PC-3 (cell line): ENCODE results near the gene PRR20G. TPM values are rescaled to one million over a fixed set of nuclear protein-coding genes. Genes with fewer than 3 reads are reported as not detected.

Source experiments
- ATAC-seq: fragments of 200-7000 bp; cut with Tn5 transposase; 2 replicates; pipeline ENCODE4 v1.9.1; 2020; ENCODE audit warnings: mild to moderate bottlenecking, moderate library complexity
- BruUV-seq: library from RNA; stranded (reverse); fragments of 400-500 nt; replicated peaks from 2 replicates; lab custom pipeline; 2021; lab: Mats Ljungman, UMichigan
- CTCF ChIA-PET: fragments of 300-600 bp; sonication (Branson Sonifier 250); formaldehyde crosslinking; loops from one replicate; lab custom pipeline; 2022; ENCODE audit warnings: antibody characterized with exemption; lab: Charles Lee
- POLR2A ChIA-PET: fragments of 300-600 bp; sonication (Branson Sonifier 250); formaldehyde crosslinking; loops from one replicate; lab custom pipeline; 2022; ENCODE audit warnings: antibody characterized with exemption; ENCODE audit not compliant: unreplicated experiment; lab: Charles Lee
- DNase-seq: peaks from one replicate; pipeline ENCODE4 v3.0.0-alpha.2; 2015
- H2AFZ ChIP-seq: fragments of 300-600 bp; sonication (generic); 2 replicates; pipeline ENCODE4 v1.6.0; 2016; ENCODE audit warnings: antibody characterized with exemption, low read length
- H3F3A ChIP-seq: fragments of 300-600 bp; sonication (generic); one replicate; pipeline ENCODE4 v1.6.0; 2017; ENCODE audit warnings: antibody characterized with exemption, low read length, control low read depth, mild to moderate bottlenecking; ENCODE audit not compliant: unreplicated experiment
- H3K27ac ChIP-seq: fragments of 300-600 bp; sonication (generic); 2 replicates; pipeline ENCODE4 v1.5.1; 2016; ENCODE audit warnings: mild to moderate bottlenecking, low read length
- H3K27me3 ChIP-seq: fragments of 300-600 bp; sonication (generic); 2 replicates; pipeline ENCODE4 v1.6.1; 2016; ENCODE audit warnings: low read length, mixed read lengths
- H3K36me3 ChIP-seq: fragments of 300-600 bp; sonication (generic); 2 replicates; pipeline ENCODE4 v1.6.1; 2016; ENCODE audit warnings: low read depth, mixed run types, low read length, mixed read lengths
- H3K4me1 ChIP-seq: fragments of 300-600 bp; sonication (generic); 2 replicates; pipeline ENCODE4 v1.5.1; 2016; ENCODE audit warnings: low read length; ENCODE audit not compliant: insufficient read depth
- H3K4me2 ChIP-seq: fragments of 300-600 bp; sonication (generic); 2 replicates; pipeline ENCODE4 v1.6.0; 2016; ENCODE audit warnings: low read length
- H3K4me3 ChIP-seq: fragments of 300-600 bp; sonication (generic); 2 replicates; pipeline ENCODE4 v1.5.1; 2016; ENCODE audit warnings: mild to moderate bottlenecking, low read length, mixed read lengths
- H3K79me2 ChIP-seq: fragments of 300-600 bp; sonication (generic); 2 replicates; pipeline ENCODE4 v1.6.1; 2017; ENCODE audit warnings: low read length, mixed read lengths
- H3K9ac ChIP-seq: fragments of 300-600 bp; sonication (generic); 2 replicates; pipeline ENCODE4 v1.6.0; 2016; ENCODE audit warnings: mild to moderate bottlenecking, low read length
- H3K9me2 ChIP-seq: fragments of 300-600 bp; sonication (generic); replicated peaks from 2 replicates; pipeline ENCODE4 v1.6.1; 2016; ENCODE audit warnings: mixed run types, low read length, mixed read lengths
- H3K9me3 ChIP-seq: fragments of 300-600 bp; sonication (generic); 2 replicates; pipeline ENCODE4 v1.6.1; 2016; ENCODE audit warnings: low read length, mixed read lengths
- H4K20me1 ChIP-seq: fragments of 300-600 bp; sonication (generic); 2 replicates; pipeline ENCODE4 v1.6.1; 2016; ENCODE audit warnings: low read length, mixed read lengths
- EZH2 ChIP-seq: fragments of 300-600 bp; sonication (generic); IDR thresholded peaks from one replicate; pipeline ENCODE4 v1.6.1; 2017; ENCODE audit warnings: antibody characterized with exemption, mild to moderate bottlenecking, low read length; ENCODE audit not compliant: unreplicated experiment
- EZH2phosphoT487 ChIP-seq: fragments of 300-600 bp; sonication (generic); IDR thresholded peaks from 2 replicates; pipeline ENCODE4 v1.6.1; 2018; ENCODE audit warnings: mild to moderate bottlenecking, antibody characterized with exemption, low read length, borderline replicate concordance
- intact Hi-C: fragments of 100-400 bp; cut with micrococcal nuclease; formaldehyde crosslinking; loops from 2 replicates; pipeline ENCODE4 v1.9.0; 2023
- total RNA-seq: library from RNA; depleted of rRNA; stranded (reverse); fragments of >200 nt; gene quantifications from 2 replicates; pipeline ENCODE4 v1.2.3, GENCODE V29; 2014
- TF ChIP-seq, protein P1 (sequence below): fragments of 300-600 bp; sonication (generic); conservative IDR thresholded peaks from 2 replicates; pipeline ENCODE4 v1.5.1; 2017; ENCODE audit warnings: antibody characterized with exemption, low read depth, mild to moderate bottlenecking, low read length

PRR20G gene
- total RNA-seq, 1 experiment from 2014 or later = not detected

DNA sequence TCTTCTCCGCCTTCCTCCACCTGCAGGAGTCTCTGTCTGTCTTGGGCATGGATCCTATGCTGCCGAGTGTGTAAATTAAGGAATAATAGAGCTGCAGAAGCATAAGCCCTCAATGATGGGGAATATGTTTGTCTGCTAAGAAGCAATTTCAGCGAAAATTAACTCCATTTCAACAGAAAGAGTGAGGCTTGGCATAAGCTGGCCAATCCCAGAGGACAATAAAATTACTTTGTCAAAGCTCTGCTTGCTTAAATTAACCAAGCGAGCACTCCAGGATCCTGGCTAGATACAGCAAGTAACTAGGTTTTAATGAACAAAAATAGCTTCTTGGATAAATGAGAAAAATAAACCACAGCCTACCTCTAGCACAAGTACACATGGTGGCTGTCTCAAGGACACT lies 33.5 kb upstream of the PRR20G start:
- H3K4me1 ChIP-seq = no peaks in the 10 kb centered on the region
- H3K27ac ChIP-seq = no peak overlapping the region
- TF ChIP-seq EZH2phosphoT487 (no peak), EZH2 (no peak)
- TF ChIP-seq, protein P1, sequence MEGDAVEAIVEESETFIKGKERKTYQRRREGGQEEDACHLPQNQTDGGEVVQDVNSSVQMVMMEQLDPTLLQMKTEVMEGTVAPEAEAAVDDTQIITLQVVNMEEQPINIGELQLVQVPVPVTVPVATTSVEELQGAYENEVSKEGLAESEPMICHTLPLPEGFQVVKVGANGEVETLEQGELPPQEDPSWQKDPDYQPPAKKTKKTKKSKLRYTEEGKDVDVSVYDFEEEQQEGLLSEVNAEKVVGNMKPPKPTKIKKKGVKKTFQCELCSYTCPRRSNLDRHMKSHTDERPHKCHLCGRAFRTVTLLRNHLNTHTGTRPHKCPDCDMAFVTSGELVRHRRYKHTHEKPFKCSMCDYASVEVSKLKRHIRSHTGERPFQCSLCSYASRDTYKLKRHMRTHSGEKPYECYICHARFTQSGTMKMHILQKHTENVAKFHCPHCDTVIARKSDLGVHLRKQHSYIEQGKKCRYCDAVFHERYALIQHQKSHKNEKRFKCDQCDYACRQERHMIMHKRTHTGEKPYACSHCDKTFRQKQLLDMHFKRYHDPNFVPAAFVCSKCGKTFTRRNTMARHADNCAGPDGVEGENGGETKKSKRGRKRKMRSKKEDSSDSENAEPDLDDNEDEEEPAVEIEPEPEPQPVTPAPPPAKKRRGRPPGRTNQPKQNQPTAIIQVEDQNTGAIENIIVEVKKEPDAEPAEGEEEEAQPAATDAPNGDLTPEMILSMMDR = no peak
- no peak overlapping the region for H2AFZ ChIP-seq
- DNase-seq (no peak), ATAC-seq (no peak)
- CTCF ChIA-PET = no interaction called here
- POLR2A ChIA-PET = no interaction called here
- H3K79me2 ChIP-seq = no peaks in the 10 kb centered on the region
- no peaks in the 10 kb centered on the region for H3K9me2 ChIP-seq
- no peak overlapping the region for H3K4me3 ChIP-seq
- peaks cover 39% of the 10 kb centered on the region for H3K27me3 ChIP-seq
- H3F3A ChIP-seq = no peaks in the 10 kb centered on the region
- H3K36me3 ChIP-seq = no peaks in the 10 kb centered on the region
- intact Hi-C loops = no loop called here
- no TSS peak for BruUV-seq
- no peaks in the 10 kb centered on the region for H4K20me1 ChIP-seq
- no peaks in the 10 kb centered on the region for H3K9me3 ChIP-seq
- H3K9ac ChIP-seq = no peak overlapping the region
- H3K4me2 ChIP-seq = no peak overlapping the region

DNA sequence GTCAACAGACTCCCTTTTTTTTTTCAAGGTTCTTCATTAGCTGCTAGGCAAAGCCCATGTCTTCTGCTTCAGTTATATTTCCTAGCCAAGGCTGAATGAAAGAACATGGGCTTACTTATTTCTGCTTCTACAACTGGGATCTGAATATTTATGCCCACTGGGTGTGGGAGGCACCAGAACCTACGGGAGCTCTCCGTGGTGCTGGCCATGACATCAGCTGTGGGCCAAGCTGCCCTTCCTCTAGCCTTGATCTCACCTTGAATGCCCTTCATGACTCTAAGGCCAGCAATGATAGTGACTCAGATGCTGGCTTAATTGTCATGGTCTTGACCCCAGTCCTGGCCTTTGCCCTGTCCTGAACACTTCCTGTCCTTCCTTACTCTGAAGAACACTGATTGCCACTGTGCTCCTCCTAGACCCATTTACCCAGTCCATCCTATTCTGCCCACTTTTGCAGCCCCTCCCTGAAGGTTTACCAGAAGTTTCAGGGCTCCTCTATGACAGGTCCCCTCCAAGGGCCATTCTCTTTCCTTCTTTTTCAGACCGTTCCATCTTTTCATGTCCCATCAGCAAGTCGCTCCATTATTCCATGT lies 32.8 kb upstream of the PRR20G start:
- ATAC-seq = no peak
- Histone ChIP-seq H3K9me2 (no peaks in the 10 kb centered on the region), H3K27ac (no peak overlapping the region), H3K9me3 (no peaks in the 10 kb centered on the region), H3K9ac (no peak overlapping the region), H3K36me3 (no peaks in the 10 kb centered on the region), H3K4me1 (no peaks in the 10 kb centered on the region), H3K4me3 (no peak overlapping the region), H3K4me2 (no peak overlapping the region), H2AFZ (no peak overlapping the region), H3K27me3 (peaks cover 43% of the 10 kb centered on the region), H3K79me2 (no peaks in the 10 kb centered on the region), H4K20me1 (no peaks in the 10 kb centered on the region), H3F3A (no peaks in the 10 kb centered on the region)
- peak; percentile 10 for DNase-seq
- BruUV-seq = no TSS peak
- ChIA-PET POLR2A (no interaction called here), CTCF (no interaction called here)
- TF ChIP-seq EZH2phosphoT487 (no peak), EZH2 (no peak)
- TF ChIP-seq, protein P1 = no peak
- intact Hi-C loops = no loop called here

DNA sequence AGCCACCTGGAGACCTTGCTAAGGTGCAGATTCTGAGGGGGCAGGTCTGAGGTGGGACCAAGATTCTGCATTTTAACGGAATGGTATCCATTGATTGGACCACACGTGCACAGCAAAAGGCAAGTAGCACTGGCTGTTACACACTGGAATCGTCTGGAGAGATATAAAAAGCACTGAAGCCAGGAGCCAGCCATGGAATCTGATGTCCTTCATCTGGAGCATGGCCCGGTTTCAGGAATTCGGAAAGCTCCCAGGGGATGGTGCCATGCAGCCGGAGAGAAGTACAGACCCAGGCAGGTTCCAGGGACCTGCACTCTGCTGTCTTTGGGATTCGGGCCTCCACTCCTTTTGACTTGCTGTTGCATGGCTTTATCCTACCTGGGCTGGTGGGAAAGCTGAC lies 28.8 kb upstream of the PRR20G start:
- H3K9me3 ChIP-seq = no peaks in the 10 kb centered on the region
- CTCF ChIA-PET = no interaction called here
- ATAC-seq = no peak
- TF ChIP-seq EZH2phosphoT487 (no peak), EZH2 (no peak)
- TF ChIP-seq, protein P1 = no peak
- no peaks in the 10 kb centered on the region for H3K9me2 ChIP-seq
- H3K36me3 ChIP-seq = no peaks in the 10 kb centered on the region
- no peaks in the 10 kb centered on the region for H3K79me2 ChIP-seq
- H3K4me2 ChIP-seq = no peak overlapping the region
- no peaks in the 10 kb centered on the region for H4K20me1 ChIP-seq
- peaks cover 37% of the 10 kb centered on the region for H3K27me3 ChIP-seq
- no peak overlapping the region for H3K9ac ChIP-seq
- no peak overlapping the region for H2AFZ ChIP-seq
- no peak overlapping the region for H3K4me3 ChIP-seq
- intact Hi-C loops = no loop called here
- H3K27ac ChIP-seq = no peak overlapping the region
- BruUV-seq = no TSS peak
- H3F3A ChIP-seq = no peaks in the 10 kb centered on the region
- no peak for DNase-seq
- H3K4me1 ChIP-seq = no peaks in the 10 kb centered on the region
- POLR2A ChIA-PET = no interaction called here
